HG03439 (cell line): ENCODE data around the gene MAMDC2.

Source experiments
- ATAC-seq: cut with Tn5 transposase; IDR thresholded peaks from one replicate; pipeline ENCODE4 v1.9.1; 2021; ENCODE audit warnings: mild to moderate bottlenecking, moderate library complexity; ENCODE audit not compliant: unreplicated experiment

The MAMDC2 gene

DNA sequence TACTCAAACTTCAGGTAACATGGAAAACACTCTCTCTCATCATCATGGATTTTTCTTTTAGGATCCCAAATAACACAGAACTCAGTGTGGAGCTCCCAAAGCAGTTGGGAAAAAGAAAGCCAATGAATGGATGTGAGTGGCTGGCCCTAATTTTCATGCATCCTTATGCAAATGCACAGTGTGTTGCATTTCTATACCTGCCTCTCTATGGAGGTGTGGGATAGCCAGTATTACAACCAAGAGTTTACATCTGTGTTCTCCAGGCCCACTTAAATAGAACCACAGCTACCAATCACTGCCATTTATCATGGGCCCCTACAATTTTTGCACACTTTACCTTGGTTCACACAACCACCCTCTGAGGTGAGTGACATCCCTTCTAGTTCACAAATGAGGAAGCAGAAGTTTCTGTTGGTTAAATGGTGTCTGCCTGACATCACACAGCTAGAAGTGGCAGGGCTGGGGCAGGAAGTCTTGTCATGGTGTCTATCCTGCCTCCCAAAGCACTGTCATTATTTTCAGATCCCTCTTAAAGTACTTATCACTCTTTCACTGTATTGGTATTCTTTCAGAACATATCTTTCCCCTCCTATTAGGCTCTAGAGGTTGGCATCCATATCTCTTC lies 17.3 kb downstream of the MAMDC2 start:
- no peak for ATAC-seq

DNA sequence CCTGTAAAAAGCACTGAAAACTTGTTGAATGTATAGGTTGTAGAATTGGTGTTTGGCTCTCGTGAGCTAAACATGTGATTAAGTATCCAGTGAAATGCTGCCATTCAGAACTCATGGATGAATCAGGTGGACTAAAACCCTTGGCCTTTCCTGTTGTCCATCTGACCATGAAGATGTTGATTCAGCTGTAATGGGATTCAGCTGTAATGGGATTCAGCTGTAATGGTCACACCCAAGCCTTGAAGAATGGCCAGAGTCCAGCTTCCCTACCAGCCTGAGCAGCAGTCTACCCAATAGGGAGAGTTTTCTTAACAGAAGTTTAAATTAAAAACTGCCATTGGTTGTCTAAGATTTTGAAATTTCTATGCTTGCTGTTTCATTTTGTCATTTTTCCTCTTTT lies 18.1 kb downstream of the MAMDC2 start:
- ATAC-seq: no peak

DNA sequence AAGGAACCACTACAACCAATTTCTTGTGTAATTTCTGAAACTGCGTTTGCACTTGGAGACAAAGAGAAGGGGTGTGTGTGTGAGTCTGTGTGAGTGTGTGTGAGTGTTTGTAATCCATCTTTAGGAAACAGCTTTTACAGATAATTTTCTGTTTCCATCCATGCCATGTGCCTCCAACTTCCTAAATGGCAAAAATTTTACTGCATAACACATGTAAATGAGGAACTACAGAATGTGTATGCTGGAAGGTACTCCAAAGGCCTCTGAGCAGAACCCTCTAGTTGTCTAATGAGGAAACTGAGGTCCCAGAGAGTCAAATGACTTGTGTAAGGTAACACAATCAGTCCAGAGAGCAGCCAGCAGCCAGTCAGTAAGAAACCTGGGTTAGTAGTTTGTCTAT lies 20.8 kb downstream of the MAMDC2 start:
- ATAC-seq: no peak

DNA sequence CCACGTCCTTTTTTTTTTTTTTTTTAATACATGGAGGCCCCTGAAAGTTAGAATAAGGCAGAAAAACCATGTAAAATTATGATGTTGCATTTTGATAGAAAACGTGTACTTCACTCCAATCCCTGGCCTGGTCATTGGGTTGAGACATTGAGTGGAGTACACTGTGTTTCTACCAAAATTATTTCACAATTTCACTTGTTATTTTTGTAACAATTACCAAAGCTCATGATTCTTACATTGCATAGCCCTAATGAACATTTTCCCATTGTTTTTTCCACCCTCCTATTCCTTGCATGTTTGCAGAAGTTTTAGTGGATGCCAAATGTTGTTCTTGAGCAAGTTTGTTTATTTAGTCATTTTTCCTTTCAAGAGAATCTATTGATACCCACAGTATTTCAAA lies 21.9 kb downstream of the MAMDC2 start:
- ATAC-seq: no peak

- ATAC-seq: no peak
These were observed 22.8 kb downstream of the MAMDC2 start for GRCh38 chr9:70066418-70066817.

DNA sequence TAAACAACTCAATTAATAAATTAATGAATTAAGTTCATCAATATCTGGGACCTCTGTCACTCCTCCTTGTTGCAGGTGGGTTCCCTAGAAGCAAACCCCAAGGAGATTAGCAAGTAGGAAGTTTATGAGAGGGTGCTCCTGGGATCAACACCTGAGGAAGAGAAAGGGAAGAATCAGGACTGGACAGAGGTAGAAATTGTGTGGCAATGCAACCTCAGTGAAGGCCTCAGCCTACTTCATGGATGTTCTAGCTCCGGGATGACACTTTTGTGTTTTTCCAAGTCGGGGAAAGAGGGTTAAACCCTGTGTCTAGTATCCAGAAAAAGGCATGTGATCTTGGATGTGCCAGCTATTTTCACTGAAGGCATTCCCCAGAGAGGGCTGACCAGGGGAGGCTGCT lies 23.2 kb downstream of the MAMDC2 start:
- no peak for ATAC-seq

GRCh38 chr9:70069704-70070103 lies 26.1 kb downstream of the MAMDC2 start:
- no peak for ATAC-seq

GRCh38 chr9:70073193-70073592 lies 29.5 kb downstream of the MAMDC2 start:
- ATAC-seq: no peak

GRCh38 chr9:70073756-70074155 lies 30.1 kb downstream of the MAMDC2 start:
- ATAC-seq: no peak

DNA sequence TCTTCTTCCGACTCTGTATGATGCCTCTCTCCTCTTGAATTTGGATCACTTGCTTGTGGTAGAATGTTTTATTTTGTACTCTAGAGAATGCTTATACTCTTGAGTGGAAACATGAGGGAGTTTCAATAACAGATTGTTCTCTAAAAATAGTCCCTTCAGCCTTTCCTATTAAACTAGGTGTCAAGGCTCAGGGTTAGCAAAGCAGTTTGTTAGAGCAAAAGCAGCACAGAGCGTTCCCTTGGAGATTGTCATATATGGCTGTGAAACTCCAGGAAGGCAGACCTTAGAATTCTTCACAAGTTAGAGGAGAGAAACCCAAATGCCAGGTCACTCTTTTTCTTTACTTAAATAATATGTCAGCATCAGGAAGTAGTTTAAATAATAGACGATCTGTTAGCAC lies 33.0 kb downstream of the MAMDC2 start:
- no peak for ATAC-seq

GRCh38 chr9:70079417-70080037 lies 35.9 kb downstream of the MAMDC2 start:
- no peak for ATAC-seq

DNA sequence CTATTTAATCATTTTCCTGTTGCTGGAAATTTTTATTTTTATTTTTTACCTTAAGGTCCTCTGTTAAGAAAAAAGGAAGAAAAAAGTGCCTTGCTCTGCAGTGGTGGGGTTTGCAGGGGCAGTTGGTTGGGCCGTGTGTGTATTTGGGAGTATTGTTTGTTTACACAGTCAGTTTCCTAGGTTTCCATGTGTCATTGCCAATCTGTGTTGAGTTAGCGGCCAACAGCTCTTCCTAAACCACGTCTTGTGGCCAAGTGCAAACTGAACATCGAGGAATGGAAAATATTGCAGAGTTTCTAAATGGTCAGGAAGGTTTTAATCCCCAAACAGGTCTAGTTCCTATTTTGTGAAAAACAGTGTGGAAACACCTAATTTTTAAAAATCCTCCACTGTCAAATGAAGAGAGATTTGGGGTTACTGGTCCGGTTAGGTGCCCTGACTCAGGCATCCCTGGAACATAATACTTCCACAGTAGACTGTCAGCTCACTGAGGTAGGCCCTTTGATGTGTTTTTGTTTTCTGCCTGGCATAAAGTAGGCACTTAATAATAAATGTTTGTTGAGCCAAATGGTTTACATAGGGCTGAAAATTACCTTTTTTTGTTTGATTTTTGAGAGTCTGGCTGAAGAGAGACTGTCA lies 37.0 kb downstream of the MAMDC2 start:
- no peak for ATAC-seq

DNA sequence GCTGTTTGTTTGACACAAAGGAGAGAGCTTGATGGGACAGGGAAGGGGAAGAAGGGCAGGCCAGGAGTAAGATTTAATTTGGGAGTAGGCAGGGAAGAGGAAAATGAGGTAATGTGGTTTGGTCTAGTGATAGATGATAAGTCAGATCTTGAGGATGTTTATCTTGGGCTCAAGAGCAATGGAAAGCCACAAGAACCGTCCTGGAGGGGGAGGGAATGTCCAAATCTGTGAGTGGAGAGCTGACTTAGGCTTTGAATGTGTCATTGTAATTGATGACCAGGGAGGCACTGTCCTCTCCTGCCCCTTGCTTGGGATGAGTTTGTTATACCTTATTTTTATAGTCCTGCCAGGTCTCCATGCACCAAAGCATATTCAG lies 37.5 kb downstream of the MAMDC2 start:
- no peak for ATAC-seq

GRCh38 chr9:70083429-70083828 lies 39.8 kb downstream of the MAMDC2 start:
- ATAC-seq: no peak

DNA sequence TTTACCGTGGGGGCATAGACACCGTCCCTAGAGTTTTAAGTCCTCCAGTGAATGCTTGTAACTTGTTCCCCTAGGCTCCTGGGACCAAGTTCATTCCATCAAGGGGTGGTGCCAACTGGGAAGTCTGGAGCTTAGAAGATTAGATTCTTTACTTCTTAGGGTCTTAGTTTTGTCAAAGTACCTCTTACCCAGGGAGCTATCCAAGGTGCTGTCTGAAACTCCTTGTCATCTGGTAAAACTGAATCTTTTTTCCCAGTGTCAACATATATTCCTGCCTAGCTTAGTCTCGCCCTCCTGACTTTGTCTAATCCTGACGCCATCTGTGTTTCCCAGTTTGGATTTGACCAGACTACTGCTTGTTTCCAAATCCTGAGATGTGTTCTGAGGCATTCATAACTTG lies 41.6 kb downstream of the MAMDC2 start:
- ATAC-seq: no peak

GRCh38 chr9:70091103-70091502 lies 47.5 kb downstream of the MAMDC2 start:
- no peak for ATAC-seq

DNA sequence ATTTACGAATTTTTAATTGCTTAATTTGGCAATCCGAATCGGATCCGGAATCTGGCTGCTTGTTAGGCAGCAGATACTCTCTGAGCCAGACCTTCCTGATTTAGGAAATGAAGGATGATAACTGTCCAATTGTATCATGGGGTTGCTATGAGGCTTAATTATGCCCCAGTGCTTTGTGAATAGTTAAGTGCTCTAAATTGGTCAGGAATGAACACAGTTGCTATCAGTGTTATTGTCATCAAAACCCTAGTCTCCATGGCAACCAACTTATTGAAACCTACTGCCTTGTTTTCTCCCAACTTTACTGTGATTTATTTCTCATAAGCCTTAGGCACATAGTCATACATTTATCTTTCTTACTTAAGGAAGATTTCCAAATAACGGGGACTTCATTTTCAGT lies 47.9 kb downstream of the MAMDC2 start:
- no peak for ATAC-seq

GRCh38 chr9:70092190-70092589 lies 48.5 kb downstream of the MAMDC2 start:
- ATAC-seq: no peak

DNA sequence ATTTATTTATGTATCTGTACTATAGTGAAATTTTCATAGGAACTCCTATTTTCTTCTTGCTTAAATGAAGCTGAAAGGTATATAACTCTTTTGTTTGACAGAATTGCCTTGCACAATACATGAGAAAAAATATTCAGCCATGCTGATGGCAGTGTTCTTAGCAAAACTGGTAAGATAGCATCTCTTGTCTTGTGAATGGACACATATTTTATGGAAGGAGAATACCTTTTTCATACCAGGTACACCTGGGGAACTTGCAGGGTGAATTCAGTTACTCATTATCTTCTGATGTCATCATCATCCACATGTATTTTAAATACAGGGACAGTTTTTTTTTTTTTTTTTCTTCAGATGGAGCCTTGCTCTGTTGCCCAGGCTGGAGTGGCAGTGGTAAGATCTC lies 49.4 kb downstream of the MAMDC2 start:
- ATAC-seq: no peak

- no peak for ATAC-seq
These were observed 50.3 kb downstream of the MAMDC2 start for GRCh38 chr9:70093944-70094343.

- no peak for ATAC-seq
These were observed 51.1 kb downstream of the MAMDC2 start for GRCh38 chr9:70094747-70095146.

- no peak for ATAC-seq
These were observed 53.5 kb downstream of the MAMDC2 start for GRCh38 chr9:70097187-70097586.

- no peak for ATAC-seq
These were observed 56.7 kb downstream of the MAMDC2 start for GRCh38 chr9:70100362-70100761.
